GM12864 (cell line): Measurements from ENCODE around the gene SLC9C1.

ENCODE experiments used
- DNase-seq: peaks from one replicate; pipeline ENCODE4 v3.0.0-alpha.2; 2011; ENCODE audit warnings: low read depth
- H3K4me3 ChIP-seq: 2 replicates; pipeline ENCODE4 v1.5.1; 2011; ENCODE audit warnings: mild to moderate bottlenecking, low read depth, low read length, control low read depth
- CTCF ChIP-seq: IDR thresholded peaks from 2 replicates; pipeline ENCODE4 v1.5.1; 2011; ENCODE audit warnings: low read depth, mild to moderate bottlenecking, moderate library complexity, low read length, control low read depth, inconsistent platforms; ENCODE audit errors: missing control alignments

Gene SLC9C1

GRCh38 chr3:112115161-112115739 is 178.8 kb downstream of the SLC9C1 start:
- H3K4me3 ChIP-seq, result no peak overlapping the region; the same call in 1 of the 2 replicates
- DNase-seq, result peak; percentile 68

GRCh38 chr3:112114576-112115160 is 179.3 kb downstream of the SLC9C1 start:
- no peak for TF ChIP-seq CTCF
- DNase-seq, result no peak
- 0 out of 2 replicates have a peak overlapping the region, but pooled peaks have one; percentile 1 for H3K4me3 ChIP-seq

More at GRCh38 chr3:112115161-112115739, 178.8 kb downstream of the SLC9C1 start:
- no peak for TF ChIP-seq CTCF

- DNase-seq, result peak; percentile 82
- TF ChIP-seq CTCF, result peak; percentile 88
These were observed 182.1 kb downstream of the SLC9C1 start for GRCh38 chr3:112111785-112112402.

GRCh38 chr3:112109322-112109721 is 184.7 kb downstream of the SLC9C1 start:
- no peak for TF ChIP-seq CTCF
- DNase-seq, result no peak
- H3K4me3 ChIP-seq, result no peak overlapping the region

More at GRCh38 chr3:112111785-112112402, 182.1 kb downstream of the SLC9C1 start:
- no peak overlapping the region for H3K4me3 ChIP-seq

- DNase-seq, result no peak
- TF ChIP-seq CTCF, result no peak
- no peak overlapping the region for H3K4me3 ChIP-seq
These were observed 189.2 kb downstream of the SLC9C1 start for GRCh38 chr3:112104774-112105173.

GRCh38 chr3:112101916-112102315 is 192.1 kb downstream of the SLC9C1 start:
- H3K4me3 ChIP-seq, result no peak overlapping the region
- no peak for DNase-seq

More at GRCh38 chr3:112101916-112102315, 192.1 kb downstream of the SLC9C1 start:
- TF ChIP-seq CTCF, result no peak
